Epithelial cell of esophagus (primary cell): ENCODE results near the gene PITPNM2.
"Not testable (repeated sequence)": the region's sequence is repeated elsewhere in the genome, so short reads cannot be mapped to it uniquely, and the experiment has no call there.

Source experiments
- DNase-seq: peaks from one replicate; pipeline ENCODE4 v3.0.0; 2010; ENCODE audit warnings: low read depth
- H3K4me3 ChIP-seq: 2 replicates; pipeline ENCODE4 v1.5.1; 2011; ENCODE audit warnings: mild to moderate bottlenecking, low read length, control low read depth
- CTCF ChIP-seq: IDR thresholded peaks from 2 replicates; pipeline ENCODE4 v1.5.1; 2011; ENCODE audit warnings: low read depth, mild to moderate bottlenecking, low read length, control low read depth, inconsistent platforms; ENCODE audit not compliant: insufficient read depth; ENCODE audit errors: missing control alignments

PITPNM2 gene

DNA sequence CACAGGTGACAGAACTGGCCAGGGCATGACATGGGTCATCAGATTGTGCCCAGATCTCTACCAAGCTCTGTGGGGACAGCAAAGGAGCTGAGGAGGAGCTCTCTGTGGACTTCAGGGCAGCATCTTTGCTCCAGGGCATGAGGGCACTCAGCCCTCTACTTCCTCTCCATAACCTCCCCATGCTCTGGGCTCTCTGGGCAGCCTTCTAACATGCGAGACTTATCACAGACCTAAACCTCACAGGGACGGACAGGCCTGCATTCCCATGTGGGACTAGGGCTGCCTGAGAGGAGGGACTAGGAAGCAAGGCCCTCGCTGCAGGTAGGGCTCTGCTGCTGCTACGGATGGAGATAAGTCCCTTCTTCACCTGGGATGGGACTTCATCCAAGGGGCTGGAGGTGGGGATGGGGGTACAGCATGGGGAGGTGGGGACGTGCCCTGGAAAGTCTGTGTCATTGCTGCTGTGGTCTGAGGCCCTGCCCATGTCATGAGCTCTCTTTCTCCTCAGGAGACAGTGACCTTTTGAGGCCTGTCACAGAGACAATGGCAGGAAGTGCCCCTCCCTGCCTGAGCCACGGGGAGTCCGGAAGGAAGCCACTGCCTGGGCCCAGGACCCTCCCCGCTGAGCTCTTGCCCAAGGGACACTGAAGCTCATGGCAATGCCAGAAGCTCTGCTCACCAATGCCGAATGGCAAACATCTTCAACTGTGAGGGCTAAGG is 44.1 kb downstream of the PITPNM2 start:
- no peak for DNase-seq
- no peak for TF ChIP-seq CTCF
- H3K4me3 ChIP-seq: no peak overlapping the region

GRCh38 chr12:123105211-123105826 is 45.6 kb downstream of the PITPNM2 start:
- H3K4me3 ChIP-seq: no peak overlapping the region
- peak; percentile 40 for DNase-seq
- TF ChIP-seq CTCF: no peak

DNA sequence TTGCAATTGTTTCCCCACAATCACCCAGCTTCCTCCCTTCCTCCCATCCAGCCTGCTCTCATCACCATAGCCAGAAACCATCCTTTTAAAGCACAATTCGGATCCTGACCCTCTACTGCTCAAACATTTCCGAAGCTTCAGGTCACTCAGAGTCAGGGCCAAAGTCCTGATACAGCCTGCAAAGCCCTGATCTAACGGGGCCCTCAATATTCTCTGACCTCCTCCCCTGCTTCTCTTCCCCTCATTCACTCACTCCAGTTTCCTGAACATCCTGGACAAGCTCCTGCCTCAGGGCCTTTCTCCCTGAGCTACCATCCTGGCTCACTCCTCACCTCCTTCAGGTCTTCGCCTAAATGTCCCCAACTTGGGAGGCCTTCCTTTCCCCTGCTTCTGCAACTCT is 46.1 kb downstream of the PITPNM2 start:
- no peak overlapping the region for H3K4me3 ChIP-seq
- no peak for DNase-seq
- TF ChIP-seq CTCF: no peak

DNA sequence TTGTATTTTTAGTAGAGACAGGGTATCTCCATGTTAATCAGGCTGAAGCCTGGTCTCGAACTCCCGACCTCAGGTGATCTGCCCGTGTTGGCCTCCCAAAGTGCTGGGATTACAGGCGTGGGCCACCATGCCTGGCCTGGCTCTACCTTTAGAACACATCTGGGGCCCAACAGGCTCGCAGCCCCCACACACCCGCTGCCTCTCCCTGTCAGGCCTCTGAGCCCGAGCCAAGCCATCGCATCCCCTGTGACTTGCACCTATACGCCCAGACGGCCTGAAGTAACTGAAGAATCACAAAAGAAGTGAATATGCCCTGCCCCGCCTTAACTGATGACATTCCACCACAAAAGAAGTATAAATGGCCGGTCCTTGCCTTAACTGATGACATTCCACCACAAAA is 46.8 kb downstream of the PITPNM2 start:
- not testable (repeated sequence) for H3K4me3 ChIP-seq, DNase-seq

DNA sequence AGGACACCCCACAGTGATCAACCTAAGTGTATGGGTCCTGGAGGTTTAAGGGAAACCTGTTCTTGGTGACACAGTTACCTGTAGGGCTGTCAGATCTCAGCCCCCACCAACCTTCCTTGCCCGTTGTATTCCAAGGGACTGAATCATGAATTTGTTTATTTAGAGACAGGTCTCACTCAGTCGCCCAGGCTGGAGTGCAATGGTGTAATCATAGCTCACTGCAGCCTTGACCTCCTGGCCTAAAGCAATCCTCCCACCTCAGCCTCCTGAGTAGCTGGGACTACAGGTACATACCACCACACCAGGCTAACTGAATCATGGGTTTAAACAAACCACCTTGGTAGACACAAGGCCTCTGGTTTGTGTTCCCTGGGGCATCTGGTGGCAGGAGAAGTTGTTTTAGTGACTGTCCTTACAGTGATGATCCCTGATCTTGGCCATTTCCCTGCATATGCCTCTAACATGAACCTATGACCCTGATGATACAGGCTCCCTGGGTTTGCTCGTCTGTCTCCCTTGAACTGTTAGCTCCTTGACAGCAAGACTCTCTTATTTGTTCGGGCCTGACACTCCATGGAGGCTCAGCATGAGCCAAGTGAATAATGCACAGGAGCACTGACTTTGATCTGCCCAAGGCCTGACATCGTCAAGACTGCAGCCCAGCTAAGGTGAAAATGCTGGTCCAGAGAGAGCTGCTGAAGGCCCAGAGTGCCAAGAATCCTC is 47.9 kb downstream of the PITPNM2 start:
- no peak for TF ChIP-seq CTCF
- peak; percentile 63 for DNase-seq
- H3K4me3 ChIP-seq: no peak overlapping the region

- DNase-seq: no peak
- no peak overlapping the region for H3K4me3 ChIP-seq
- no peak for TF ChIP-seq CTCF
These were observed 48.5 kb downstream of the PITPNM2 start for GRCh38 chr12:123102366-123102765.

GRCh38 chr12:123101526-123101925 is 49.4 kb downstream of the PITPNM2 start:
- no peak overlapping the region for H3K4me3 ChIP-seq
- no peak for DNase-seq
- no peak for TF ChIP-seq CTCF
